Uterus (tissue), 4 donors: Measurements from ENCODE around the gene PAQR8. TPM values are rescaled to one million over a fixed set of nuclear protein-coding genes. Genes with fewer than 3 reads are reported as not detected.

Experiments
- DNase-seq, 2 donors: peaks; one replicate each; pipeline ENCODE4 v3.0.0-alpha.2; 2019 to 2020
- H3K27ac ChIP-seq, 2 donors: fragments of 200-600 bp; sonication (generic); 1 replicate in 1 of 2; 2 replicates in 1 of 2; pipeline ENCODE4 v1.5.1; 2016 to 2018
- H3K27me3 ChIP-seq, 2 donors: fragments of 200-600 bp; sonication (generic); one replicate each; pipeline ENCODE4 v1.5.1; 2018 to 2019; ENCODE audit warnings: control low read depth in 1 of 2
- H3K36me3 ChIP-seq, 2 donors: fragments of 200-600 bp; sonication (generic); one replicate each; pipeline ENCODE4 v1.5.1; 2019; ENCODE audit warnings: control low read depth in 1 of 2
- H3K4me1 ChIP-seq, 2 donors: fragments of 200-600 bp; sonication (generic); one replicate each; pipeline ENCODE4 v1.5.1; 2018 to 2019; ENCODE audit warnings: control low read depth in 1 of 2
- H3K4me3 ChIP-seq, 2 donors: fragments of 200-600 bp; sonication (generic); 1 replicate in 1 of 2; 2 replicates in 1 of 2; pipeline ENCODE4 v1.5.1; 2018 to 2019; ENCODE audit warnings: mild to moderate bottlenecking in 1 of 2
- H3K9me3 ChIP-seq, 2 donors: fragments of 200-600 bp; sonication (generic); one replicate each; pipeline ENCODE4 v1.5.1; 2019; ENCODE audit warnings: control low read depth in 1 of 2
- POLR2A ChIP-seq, 2 donors: fragments of 450-650 bp; IDR thresholded peaks; one replicate each; pipeline ENCODE4 v1.6.1; 2016; ENCODE audit warnings: antibody characterized with exemption in 2 of 2, mild to moderate bottlenecking in 1 of 2, moderate library complexity in 1 of 2
- intact Hi-C: fragments of 100-400 bp; cut with DNase I; formaldehyde crosslinking; loops from one replicate; pipeline ENCODE4 v1.15.1; 2023; ENCODE audit warnings: low total_unique reads
- total RNA-seq, 4 donors: library from RNA; depleted of rRNA in 3 of 4; stranded (reverse); fragments of >200 nt in 3 of 4; gene quantifications; one replicate each; pipeline versions ENCODE4 v1.1.0 to v1.2.4, GENCODE V29; 2014 to 2023
- TF ChIP-seq, protein P1 (sequence below), 4 experiments: fragments of 200-600 bp in 2 of 4; fragments of 450-650 bp in 2 of 4; sonication (generic) in 2 of 4; IDR thresholded peaks; one replicate each; pipeline ENCODE4 v1.5.1; 2016 to 2019; ENCODE audit warnings: antibody characterized with exemption in 4 of 4, mild to moderate bottlenecking in 2 of 4, moderate library complexity in 1 of 4
- donor health status: DM: yes; HTN: yes; CAD: no.

The PAQR8 gene
- total RNA-seq, 4 donors from 2014 or later, result 12.3 to 24.7 (median 13.9) TPM

DNA sequence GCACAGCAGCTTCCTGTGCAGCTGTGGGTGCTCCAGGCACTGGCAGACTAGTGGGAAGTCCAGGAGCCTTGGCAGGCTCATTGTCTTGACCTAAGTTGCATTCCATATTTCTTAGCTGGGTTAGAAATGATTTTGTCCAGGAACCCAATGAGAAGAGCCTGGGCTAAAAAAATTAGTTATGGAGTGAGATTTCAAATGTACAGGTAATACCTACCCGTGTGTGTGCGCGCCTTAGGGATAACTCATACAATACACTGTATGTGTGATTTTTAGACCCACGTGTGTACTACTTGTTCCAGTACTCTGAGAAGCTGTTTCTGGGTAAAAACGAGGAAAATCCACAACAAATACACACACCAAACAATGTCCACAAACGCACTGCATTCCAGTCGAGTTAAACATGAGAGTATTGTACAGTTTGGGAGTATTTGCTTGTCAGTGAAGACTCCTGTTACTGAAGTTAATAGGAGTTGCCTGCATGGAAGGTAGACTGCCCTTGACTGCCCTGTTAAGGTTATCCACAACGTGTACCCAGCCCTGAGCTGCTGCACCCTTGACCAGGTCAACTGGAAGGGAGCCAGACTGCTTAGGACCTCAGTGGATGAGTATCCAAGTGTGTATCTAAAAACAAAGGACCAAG is 1.4 kb downstream of the PAQR8 start:
- Histone ChIP-seq H3K4me1 (peaks cover 0 to 6% of the 10 kb centered on the region in 2 donors), H3K4me3 (peak overlapping the region; percentile 66 to 69), H3K27me3 (no peaks in the 10 kb centered on the region), H3K36me3 (no peaks in the 10 kb centered on the region), H3K9me3 (no peaks in the 10 kb centered on the region), H3K27ac (peak overlapping the region in 1 of 2 donors; percentile 81)
- TF ChIP-seq, protein P1, sequence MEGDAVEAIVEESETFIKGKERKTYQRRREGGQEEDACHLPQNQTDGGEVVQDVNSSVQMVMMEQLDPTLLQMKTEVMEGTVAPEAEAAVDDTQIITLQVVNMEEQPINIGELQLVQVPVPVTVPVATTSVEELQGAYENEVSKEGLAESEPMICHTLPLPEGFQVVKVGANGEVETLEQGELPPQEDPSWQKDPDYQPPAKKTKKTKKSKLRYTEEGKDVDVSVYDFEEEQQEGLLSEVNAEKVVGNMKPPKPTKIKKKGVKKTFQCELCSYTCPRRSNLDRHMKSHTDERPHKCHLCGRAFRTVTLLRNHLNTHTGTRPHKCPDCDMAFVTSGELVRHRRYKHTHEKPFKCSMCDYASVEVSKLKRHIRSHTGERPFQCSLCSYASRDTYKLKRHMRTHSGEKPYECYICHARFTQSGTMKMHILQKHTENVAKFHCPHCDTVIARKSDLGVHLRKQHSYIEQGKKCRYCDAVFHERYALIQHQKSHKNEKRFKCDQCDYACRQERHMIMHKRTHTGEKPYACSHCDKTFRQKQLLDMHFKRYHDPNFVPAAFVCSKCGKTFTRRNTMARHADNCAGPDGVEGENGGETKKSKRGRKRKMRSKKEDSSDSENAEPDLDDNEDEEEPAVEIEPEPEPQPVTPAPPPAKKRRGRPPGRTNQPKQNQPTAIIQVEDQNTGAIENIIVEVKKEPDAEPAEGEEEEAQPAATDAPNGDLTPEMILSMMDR (IDR thresholded peaks at IDR 0.05), result no peak
- intact Hi-C loops, result no loop called here
- no peak for DNase-seq

DNA sequence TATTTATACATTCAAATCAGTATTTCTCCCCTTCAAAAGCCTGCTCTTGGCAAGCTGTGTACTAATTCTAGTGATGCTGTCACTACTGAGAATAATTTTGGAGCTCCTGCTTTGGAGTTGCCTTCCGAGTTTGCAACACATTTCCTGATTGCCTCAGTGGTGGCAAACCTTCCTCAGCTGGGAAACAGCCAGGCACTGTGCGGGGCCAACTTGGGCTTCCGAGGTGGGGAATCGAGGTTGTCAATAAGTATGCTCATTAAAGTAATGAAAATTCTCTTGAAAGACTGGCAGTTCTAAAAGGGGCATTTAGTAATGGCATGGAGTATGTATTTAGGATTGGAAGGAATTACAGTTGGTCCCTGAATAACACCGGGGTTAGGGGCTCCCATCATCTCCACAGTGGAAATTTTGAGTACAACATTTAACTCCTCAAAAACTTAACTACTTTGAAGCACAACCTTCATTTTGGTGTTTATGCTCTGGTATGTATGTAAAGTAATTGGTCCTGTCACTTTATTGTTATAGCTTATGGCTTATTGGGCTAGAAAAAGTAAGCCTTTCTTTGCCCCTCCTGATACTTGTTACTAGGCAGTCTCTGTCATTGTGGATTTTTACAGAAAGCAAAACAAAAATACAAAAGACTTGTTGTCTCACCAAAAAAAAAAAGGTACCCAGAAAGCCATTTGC is 2.7 kb downstream of the PAQR8 start:
- Histone ChIP-seq H3K27ac (no peak overlapping the region), H3K4me1 (peaks cover 0 to 6% of the 10 kb centered on the region in 2 donors), H3K9me3 (no peaks in the 10 kb centered on the region), H3K4me3 (no peak overlapping the region), H3K27me3 (no peaks in the 10 kb centered on the region), H3K36me3 (no peaks in the 10 kb centered on the region)
- TF ChIP-seq, protein P1 (IDR thresholded peaks at IDR 0.05), result no peak
- no peak for TF ChIP-seq POLR2A (IDR thresholded peaks at IDR 0.05)
- DNase-seq, result no peak
- intact Hi-C loops, result no loop called here

DNA sequence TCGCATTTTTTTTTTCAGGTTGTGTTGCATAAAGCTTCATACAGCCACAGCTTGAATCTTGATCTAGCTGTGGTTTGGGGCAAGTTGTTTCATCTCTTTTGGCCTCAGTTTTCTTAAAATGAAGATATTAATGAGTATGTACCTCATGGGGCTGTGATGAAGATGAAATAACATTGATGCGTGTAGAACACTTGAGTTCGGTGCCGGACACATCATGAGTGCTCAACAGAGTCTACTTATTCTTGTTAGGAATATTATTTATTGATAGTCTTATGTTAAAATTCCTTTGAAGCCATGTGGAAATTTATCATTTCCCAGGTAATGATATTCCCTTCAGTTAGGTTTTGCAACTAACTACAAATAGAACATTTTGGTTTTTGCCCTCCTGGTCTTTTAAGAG is 3.4 kb downstream of the PAQR8 start:
- no peak overlapping the region for H3K27ac ChIP-seq
- H3K4me1 ChIP-seq, result peaks cover 0 to 6% of the 10 kb centered on the region in 2 donors
- H3K4me3 ChIP-seq, result no peak overlapping the region
- no peak for DNase-seq
- no peaks in the 10 kb centered on the region for H3K36me3 ChIP-seq
- TF ChIP-seq, protein P1 (IDR thresholded peaks at IDR 0.05), result no peak
- no peak for TF ChIP-seq POLR2A (IDR thresholded peaks at IDR 0.05)
- intact Hi-C loops, result no loop called here
- H3K9me3 ChIP-seq, result no peaks in the 10 kb centered on the region
- no peaks in the 10 kb centered on the region for H3K27me3 ChIP-seq

DNA sequence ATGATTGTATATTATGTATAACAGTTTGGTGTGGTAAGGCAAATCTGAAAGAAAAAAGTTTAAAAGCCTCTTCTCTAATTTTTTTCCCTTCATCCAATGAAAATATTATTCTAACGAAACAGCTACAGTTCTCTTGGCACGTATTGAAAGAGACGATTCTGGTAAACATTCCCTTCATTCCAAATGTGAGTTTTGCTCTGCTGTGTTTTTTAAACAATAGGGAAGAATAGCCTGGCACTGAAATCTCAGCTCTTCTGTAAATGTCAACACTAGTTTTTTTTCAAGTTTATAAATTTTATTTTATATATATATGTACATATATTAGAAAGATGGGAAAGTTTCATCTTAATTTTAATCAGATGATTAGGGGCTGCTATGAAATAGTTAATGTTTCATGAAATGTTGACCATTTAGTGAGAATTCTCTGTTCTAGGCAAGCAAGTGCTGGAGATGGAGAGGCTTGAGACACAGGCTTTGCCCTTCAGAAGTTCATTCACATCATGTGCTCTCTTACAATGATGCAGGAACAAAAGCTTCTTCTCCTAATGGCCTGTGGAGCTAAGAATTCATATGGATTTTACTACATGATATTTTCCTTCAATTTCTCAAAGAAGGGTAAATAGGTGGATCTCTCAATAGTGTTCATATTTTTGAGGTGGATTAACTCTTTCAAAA is 4.1 kb downstream of the PAQR8 start:
- Histone ChIP-seq H3K9me3 (no peaks in the 10 kb centered on the region), H3K27me3 (no peaks in the 10 kb centered on the region), H3K4me3 (no peak overlapping the region), H3K36me3 (no peaks in the 10 kb centered on the region), H3K4me1 (peaks cover 0 to 6% of the 10 kb centered on the region in 2 donors), H3K27ac (no peak overlapping the region)
- TF ChIP-seq, protein P1 (IDR thresholded peaks at IDR 0.05), result no peak
- no peak for TF ChIP-seq POLR2A (IDR thresholded peaks at IDR 0.05)
- intact Hi-C loops, result no loop called here
- DNase-seq, result no peak

DNA sequence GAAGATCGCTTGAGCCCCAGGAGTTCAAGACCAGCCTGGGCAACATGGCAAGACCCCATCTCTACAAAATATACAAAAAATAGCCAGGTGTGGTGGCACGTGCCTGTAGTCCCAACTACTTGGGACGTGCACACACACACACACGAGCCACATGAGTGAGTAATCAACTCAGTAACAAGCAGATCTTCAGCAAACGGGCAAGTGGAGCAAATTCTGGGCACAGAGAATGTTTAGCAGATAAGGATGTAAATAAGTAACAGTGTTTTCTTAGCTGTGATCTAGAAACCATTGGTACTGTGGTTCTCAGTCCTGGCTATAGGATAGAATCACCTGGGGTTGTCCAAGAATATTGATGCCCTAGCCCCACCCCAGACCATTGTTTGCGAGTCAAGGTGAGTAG is 6.1 kb downstream of the PAQR8 start:
- no peak overlapping the region for H3K4me3 ChIP-seq
- H3K27me3 ChIP-seq, result no peaks in the 10 kb centered on the region
- no peak for DNase-seq
- no peaks in the 10 kb centered on the region for H3K9me3 ChIP-seq
- no peak for TF ChIP-seq POLR2A (IDR thresholded peaks at IDR 0.05)
- TF ChIP-seq, protein P1 (IDR thresholded peaks at IDR 0.05), result no peak
- no peaks in the 10 kb centered on the region for H3K36me3 ChIP-seq
- intact Hi-C loops, result no loop called here
- peaks cover 0 to 4% of the 10 kb centered on the region in 2 donors for H3K4me1 ChIP-seq
- no peak overlapping the region for H3K27ac ChIP-seq
